Smooth muscle cell of trachea (primary cell): ENCODE data around the gene MDFIC. TPM values are rescaled to one million over a fixed set of nuclear protein-coding genes. Genes with fewer than 3 reads are reported as not detected.

Experiments used
- total RNA-seq: library from RNA; depleted of rRNA; stranded (reverse); fragments of >200 nt; gene quantifications from 2 replicates; pipeline ENCODE4 v1.2.1, GENCODE V29; 2014

The MDFIC gene, protein sequence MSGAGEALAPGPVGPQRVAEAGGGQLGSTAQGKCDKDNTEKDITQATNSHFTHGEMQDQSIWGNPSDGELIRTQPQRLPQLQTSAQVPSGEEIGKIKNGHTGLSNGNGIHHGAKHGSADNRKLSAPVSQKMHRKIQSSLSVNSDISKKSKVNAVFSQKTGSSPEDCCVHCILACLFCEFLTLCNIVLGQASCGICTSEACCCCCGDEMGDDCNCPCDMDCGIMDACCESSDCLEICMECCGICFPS
- 57.7 and 61.7 TPM in 2 replicates for total RNA-seq

DNA sequence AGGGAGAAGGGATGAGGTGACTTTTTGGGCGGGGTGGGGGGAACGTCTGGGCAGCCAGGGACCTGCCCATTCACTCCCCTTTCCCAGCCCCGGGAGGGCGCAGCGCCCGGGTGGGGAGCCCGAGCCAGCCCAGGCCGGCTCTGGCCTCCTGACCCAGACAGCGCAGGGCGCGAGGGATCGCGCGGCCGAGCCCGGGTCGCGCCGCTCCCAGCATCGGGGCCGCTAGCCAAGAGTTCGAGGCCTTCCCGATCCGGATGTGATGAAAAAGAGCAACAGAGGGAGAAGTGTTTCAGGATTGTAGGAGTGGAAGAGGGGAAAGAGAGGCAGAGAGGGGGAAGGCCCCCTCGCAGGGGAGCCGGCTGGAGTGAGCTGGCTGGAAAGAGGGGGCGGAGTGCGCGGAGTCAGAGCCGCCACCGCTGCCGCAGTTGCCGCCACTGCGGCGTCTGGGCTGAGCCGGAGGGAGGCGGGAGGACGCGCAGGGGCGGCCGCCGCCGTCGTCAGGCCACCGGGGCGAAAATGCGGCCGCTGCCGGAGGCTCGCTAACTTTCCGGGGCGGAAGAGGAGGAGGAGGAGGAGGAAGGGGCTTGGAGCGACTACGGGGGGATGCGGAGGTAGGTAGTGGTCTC is at the start of gene MDFIC:
MDFIC (plus strand) TSS at position 69 of the 626 bp plus-strand sequence. CDS start 940 bp downstream, outside the sequence.

